ENCODE data around the gene CD37. TPM values are rescaled to one million over a fixed set of nuclear protein-coding genes. Genes with fewer than 3 reads are reported as not detected.
A peak's percentile ranks its signal among the peaks of the same experiment; 100 is the strongest.

CD37 gene
- total and polyA plus RNA-seq, 2 donors (not counting 1 experiment from before 2014, with no cell fraction given), result 1,998 to 2,188 TPM

DNA sequence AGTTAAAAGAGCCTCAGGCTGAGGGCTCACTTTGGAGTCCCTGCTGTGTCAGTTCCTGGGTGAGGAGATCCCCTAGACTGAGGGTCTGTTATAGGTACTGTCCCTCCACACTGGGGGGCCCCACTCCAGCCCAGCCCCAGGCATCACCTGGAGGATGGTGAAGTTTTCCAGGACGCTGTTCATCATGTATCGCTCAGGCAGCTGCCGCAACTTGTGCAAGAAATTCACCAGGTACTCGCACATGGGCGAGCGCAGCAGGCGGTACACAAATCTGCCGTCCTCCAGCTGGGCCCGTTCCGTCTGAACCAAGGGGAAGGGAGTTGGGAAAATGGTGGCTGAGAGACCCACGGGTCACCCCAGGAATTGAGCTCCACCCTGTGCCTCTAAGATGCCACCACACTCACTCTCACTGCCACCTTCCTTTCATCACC is 7.1 kb downstream of the CD37 start:
- H3K9me3 ChIP-seq (ENCODE audit: control extremely low read depth in 1 of 3, control insufficient read depth in 2 of 3, insufficient read depth in 1 of 3, low read length in 2 of 3), result peaks cover 0 to 26% (median 15%) of the 10 kb centered on the region in 3 donors
- DNase-seq (no peak), ATAC-seq (ENCODE audit: low read depth) (no peak)
- Mint-ChIP-seq H3K4me1 (peaks cover 67% of the 10 kb centered on the region), H3K27me3 (no peaks in the 10 kb centered on the region), H3K9me3 (ENCODE audit: insufficient read depth) (no peaks in the 10 kb centered on the region), H3K27ac (peak overlapping the region; percentile 80), H3K4me3 (peak overlapping the region; percentile 16)
- CTCF ChIA-PET, result interaction anchor here (0.8 to 1.8 kb wide), 4 partner anchors 11 to 77 kb away, joined by 3 to 5 read pairs (median 4); no protein-coding TSS in a partner anchor
- peaks cover 27% of the 10 kb centered on the region for H4K20me1 ChIP-seq (ENCODE audit: control insufficient read depth, insufficient read depth, low read length, poor library complexity, severe bottlenecking)
- no peak overlapping the region for H3K9ac ChIP-seq (ENCODE audit: low read length)
- H3K4me3 ChIP-seq (ENCODE audit: control extremely low read depth in 1 of 5, extremely low read depth in 1 of 5, insufficient read depth in 1 of 5, low read depth in 2 of 5, low read length in 4 of 5), result no peak overlapping the region
- H3K4me1 ChIP-seq (ENCODE audit: control insufficient read depth in 2 of 2, insufficient read depth in 2 of 2, low read length in 2 of 2), result peaks cover 43 to 75% of the 10 kb centered on the region in 2 donors
- H3K27ac ChIP-seq (ENCODE audit: low read length in 2 of 2), result peak overlapping the region; percentile 11 to 93
- H2AFZ ChIP-seq (ENCODE audit: insufficient read depth, low read depth, low read length, poor library complexity, severe bottlenecking), result no peak overlapping the region
- H3K27me3 ChIP-seq (replicated peaks in 1 of 4; ENCODE audit: control extremely low read depth in 1 of 4, control insufficient read depth in 3 of 4, insufficient read depth in 4 of 4, low read length in 3 of 4), result no peaks in the 10 kb centered on the region
- POLR2A ChIA-PET, result interaction anchor here (0.6 to 4.0 kb wide), 6 partner anchors 8 to 292 kb away, joined by 4 to 33 read pairs (median 6); no protein-coding TSS in a partner anchor
- H3K79me2 ChIP-seq (ENCODE audit: control insufficient read depth, insufficient read depth, low read length), result peaks cover 21% of the 10 kb centered on the region
- intact Hi-C loops (cut with micrococcal nuclease), result no loop called here
- H3K36me3 ChIP-seq (replicated peaks in 1 of 2; ENCODE audit: control extremely low read depth in 1 of 2, control insufficient read depth in 1 of 2, extremely low read depth in 1 of 2, insufficient read depth in 2 of 2, low read length in 1 of 2), result peaks cover 0 to 55% of the 10 kb centered on the region in 2 experiments
- no peak for TF ChIP-seq EZH2 (IDR thresholded peaks at IDR 0.05; ENCODE audit: borderline replicate concordance, insufficient read depth, low read depth, low read length, poor library complexity, severe bottlenecking)
- TF ChIP-seq, protein P1, sequence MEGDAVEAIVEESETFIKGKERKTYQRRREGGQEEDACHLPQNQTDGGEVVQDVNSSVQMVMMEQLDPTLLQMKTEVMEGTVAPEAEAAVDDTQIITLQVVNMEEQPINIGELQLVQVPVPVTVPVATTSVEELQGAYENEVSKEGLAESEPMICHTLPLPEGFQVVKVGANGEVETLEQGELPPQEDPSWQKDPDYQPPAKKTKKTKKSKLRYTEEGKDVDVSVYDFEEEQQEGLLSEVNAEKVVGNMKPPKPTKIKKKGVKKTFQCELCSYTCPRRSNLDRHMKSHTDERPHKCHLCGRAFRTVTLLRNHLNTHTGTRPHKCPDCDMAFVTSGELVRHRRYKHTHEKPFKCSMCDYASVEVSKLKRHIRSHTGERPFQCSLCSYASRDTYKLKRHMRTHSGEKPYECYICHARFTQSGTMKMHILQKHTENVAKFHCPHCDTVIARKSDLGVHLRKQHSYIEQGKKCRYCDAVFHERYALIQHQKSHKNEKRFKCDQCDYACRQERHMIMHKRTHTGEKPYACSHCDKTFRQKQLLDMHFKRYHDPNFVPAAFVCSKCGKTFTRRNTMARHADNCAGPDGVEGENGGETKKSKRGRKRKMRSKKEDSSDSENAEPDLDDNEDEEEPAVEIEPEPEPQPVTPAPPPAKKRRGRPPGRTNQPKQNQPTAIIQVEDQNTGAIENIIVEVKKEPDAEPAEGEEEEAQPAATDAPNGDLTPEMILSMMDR (IDR thresholded peaks at IDR 0.05), result no peak
- 93% methylated on average over 5 of the region's 11 CpGs for WGBS (ENCODE audit: insufficient coverage)
- no peak overlapping the region for H3K4me2 ChIP-seq (replicated peaks; ENCODE audit: low read depth, low read length, poor library complexity, severe bottlenecking)

- POLR2A ChIA-PET, result interaction anchor here (0.6 to 4.0 kb wide), 6 partner anchors 9 to 129 kb away, joined by 4 to 33 read pairs (median 10); no protein-coding TSS in a partner anchor
- no peaks in the 10 kb centered on the region for H3K27me3 ChIP-seq (replicated peaks in 1 of 4; ENCODE audit: control extremely low read depth in 1 of 4, control insufficient read depth in 3 of 4, insufficient read depth in 4 of 4, low read length in 3 of 4)
- 79% methylated on average over 3 of the region's 7 CpGs for WGBS (ENCODE audit: insufficient coverage)
- ATAC-seq (ENCODE audit: low read depth), result no peak
- intact Hi-C loops (cut with micrococcal nuclease), result no loop called here
- Mint-ChIP-seq H3K4me3 (peak overlapping the region; percentile 16), H3K4me1 (peaks cover 67% of the 10 kb centered on the region), H3K27me3 (no peaks in the 10 kb centered on the region), H3K9me3 (ENCODE audit: insufficient read depth) (no peaks in the 10 kb centered on the region), H3K27ac (peak overlapping the region; percentile 80)
- peaks cover 36 to 75% of the 10 kb centered on the region in 2 donors for H3K4me1 ChIP-seq (ENCODE audit: control insufficient read depth in 2 of 2, insufficient read depth in 2 of 2, low read length in 2 of 2)
- H3K79me2 ChIP-seq (ENCODE audit: control insufficient read depth, insufficient read depth, low read length), result peaks cover 13% of the 10 kb centered on the region
- peak; percentile 24 for DNase-seq
- H2AFZ ChIP-seq (ENCODE audit: insufficient read depth, low read depth, low read length, poor library complexity, severe bottlenecking), result no peak overlapping the region
- peaks cover 0 to 25% (median 15%) of the 10 kb centered on the region in 3 donors for H3K9me3 ChIP-seq (ENCODE audit: control extremely low read depth in 1 of 3, control insufficient read depth in 2 of 3, insufficient read depth in 1 of 3, low read length in 2 of 3)
- CTCF ChIA-PET, result interaction anchor here (0.8 to 1.8 kb wide), 2 partner anchors 49 to 78 kb away, joined by 3 to 5 read pairs; no protein-coding TSS in a partner anchor
- H3K4me3 ChIP-seq (ENCODE audit: control extremely low read depth in 1 of 5, extremely low read depth in 1 of 5, insufficient read depth in 1 of 5, low read depth in 2 of 5, low read length in 4 of 5), result no peak overlapping the region
- H3K4me2 ChIP-seq (replicated peaks; ENCODE audit: low read depth, low read length, poor library complexity, severe bottlenecking), result no peak overlapping the region
- peaks cover 0 to 47% of the 10 kb centered on the region in 2 experiments for H3K36me3 ChIP-seq (replicated peaks in 1 of 2; ENCODE audit: control extremely low read depth in 1 of 2, control insufficient read depth in 1 of 2, extremely low read depth in 1 of 2, insufficient read depth in 2 of 2, low read length in 1 of 2)
- H3K27ac ChIP-seq (ENCODE audit: low read length in 2 of 2), result no peak overlapping the region
- TF ChIP-seq, protein P1 (IDR thresholded peaks at IDR 0.05), result no peak
- TF ChIP-seq EZH2 (IDR thresholded peaks at IDR 0.05; ENCODE audit: borderline replicate concordance, insufficient read depth, low read depth, low read length, poor library complexity, severe bottlenecking), result no peak
- H3K9ac ChIP-seq (ENCODE audit: low read length), result no peak overlapping the region
- peaks cover 19% of the 10 kb centered on the region for H4K20me1 ChIP-seq (ENCODE audit: control insufficient read depth, insufficient read depth, low read length, poor library complexity, severe bottlenecking)
Observed at GRCh38 chr19:49343123-49343522, 7.9 kb downstream of the CD37 start.
